ENCODE data around the gene GRAMD2B. TPM values are rescaled to one million over a fixed set of nuclear protein-coding genes. Genes with fewer than 3 reads are reported as not detected.

Gene GRAMD2B
- total and polyA plus RNA-seq, 2 of the 8 experiments (the other 6 are each of a cell fraction or from before 2014, with no cell fraction given): 6.4 to 9.4 TPM

DNA sequence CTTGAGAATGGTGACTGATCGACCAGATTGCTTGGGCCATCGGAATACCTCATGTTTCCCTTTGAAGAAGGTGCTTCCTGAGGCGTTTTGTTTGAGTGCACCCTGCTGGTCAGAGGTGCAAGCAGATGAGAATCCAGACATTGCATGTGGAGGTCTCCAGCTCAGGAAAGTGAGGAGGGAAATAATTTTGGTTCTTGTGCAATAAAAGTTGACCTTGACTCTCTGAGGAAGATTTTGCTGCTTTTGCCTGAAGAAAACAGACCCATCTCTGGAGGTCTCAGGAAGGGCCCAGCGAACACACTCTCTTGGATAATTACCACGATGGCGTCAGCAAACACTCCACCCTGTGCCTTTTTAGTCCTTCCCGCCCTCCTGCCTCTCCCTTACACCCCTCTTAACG is 69.7 kb downstream of the GRAMD2B start:
- POLR2A ChIA-PET (ENCODE audit: partially characterized antibody): no interaction called here
- FAIRE-seq: peak; percentile 65
- CTCF ChIA-PET (ENCODE audit: partially characterized antibody): interaction anchor here (0.7 to 1.3 kb wide), 8 partner anchors 8 to 154 kb away, joined by 3 to 8 read pairs (median 3); no protein-coding TSS in a partner anchor

More for the DNA sequence above, 69.7 kb downstream of the GRAMD2B start:
- Histone ChIP-seq H2BK120ac (replicated peaks; ENCODE audit: low read depth, low read length) (no peak overlapping the region), H3K14ac (ENCODE audit: insufficient read length) (no peak overlapping the region), H3K56ac (replicated peaks; ENCODE audit: insufficient read length, low read depth, low read length) (no peak overlapping the region), H2AFZ (ENCODE audit: low read length) (no peak overlapping the region), H4K8ac (ENCODE audit: extremely low read depth, insufficient read depth, low read length) (no peak overlapping the region), H3K4me2 (ENCODE audit: insufficient read depth in 1 of 2, low read depth in 2 of 2, low read length in 2 of 2) (no peak overlapping the region), H2BK20ac (ENCODE audit: low read length) (no peak overlapping the region), H3K23ac (ENCODE audit: insufficient read length) (no peak overlapping the region), H2AK5ac (ENCODE audit: low read depth, low read length) (no peak overlapping the region), H3K9ac (replicated peaks in 1 of 4; ENCODE audit: extremely low read depth in 1 of 4, low read depth in 3 of 4, low read length in 3 of 4) (no peak overlapping the region), H4K91ac (replicated peaks; ENCODE audit: insufficient read length, low read length) (no peak overlapping the region), H3K4ac (replicated peaks; ENCODE audit: insufficient read length, low read depth, low read length) (no peak overlapping the region), H3K79me2 (ENCODE audit: control insufficient read depth in 1 of 2, insufficient read depth in 2 of 2, low read length in 2 of 2) (no peaks in the 10 kb centered on the region), H3K23me2 (ENCODE audit: low read depth, low read length) (no peaks in the 10 kb centered on the region), H2BK12ac (ENCODE audit: low read depth, low read length) (no peak overlapping the region), H3K18ac (ENCODE audit: extremely low read depth, low read length) (no peak overlapping the region), H3K9me3 (ENCODE audit: insufficient read depth in 2 of 2, low read depth in 1 of 2, low read length in 1 of 2) (no peaks in the 10 kb centered on the region), H2BK5ac (ENCODE audit: low read depth, low read length) (no peak overlapping the region), H2BK15ac (ENCODE audit: low read length) (no peak overlapping the region), H3K27me3 (replicated peaks in 1 of 4; ENCODE audit: control insufficient read depth in 3 of 4, extremely low read depth in 1 of 4, insufficient read depth in 3 of 4, low read length in 3 of 4) (no peaks in the 10 kb centered on the region), H3K4me1 (replicated peaks in 1 of 4; ENCODE audit: control insufficient read depth in 3 of 4, insufficient read depth in 4 of 4, low read length in 3 of 4) (no peaks in the 10 kb centered on the region), H4K5ac (ENCODE audit: insufficient read length, low read depth, low read length) (no peak overlapping the region), H3K36me3 (ENCODE audit: control insufficient read depth in 2 of 4, insufficient read depth in 4 of 4, low read length in 3 of 4) (peaks cover 2 to 22% (median 12%) of the 10 kb centered on the region in 4 experiments; a peak in 7 of 8 replicates), H4K20me1 (replicated peaks in 1 of 2; ENCODE audit: control insufficient read depth in 1 of 2, insufficient read depth in 2 of 2, low read length in 2 of 2) (no peaks in the 10 kb centered on the region), H3K79me1 (ENCODE audit: low read depth, low read length) (no peaks in the 10 kb centered on the region), H3K4me3 (ENCODE audit: extremely low read depth in 1 of 4, insufficient read depth in 2 of 4, low read depth in 3 of 4, low read length in 4 of 4) (no peak overlapping the region), H3K27ac (ENCODE audit: low read depth, low read length) (no peak overlapping the region)
- DNase-seq (ENCODE audit: low read depth in 1 of 2, low spot score in 2 of 2): no peak
- TF ChIP-seq RAD21 (IDR thresholded peaks at IDR 0.05 in 1 of 2, conservative IDR thresholded peaks at IDR 0.05 in 1 of 2; ENCODE audit: low read depth in 2 of 2, low read length in 2 of 2): peak; percentile 38 to 67; a peak in 3 of 4 replicates
- TF ChIP-seq, protein P1, sequence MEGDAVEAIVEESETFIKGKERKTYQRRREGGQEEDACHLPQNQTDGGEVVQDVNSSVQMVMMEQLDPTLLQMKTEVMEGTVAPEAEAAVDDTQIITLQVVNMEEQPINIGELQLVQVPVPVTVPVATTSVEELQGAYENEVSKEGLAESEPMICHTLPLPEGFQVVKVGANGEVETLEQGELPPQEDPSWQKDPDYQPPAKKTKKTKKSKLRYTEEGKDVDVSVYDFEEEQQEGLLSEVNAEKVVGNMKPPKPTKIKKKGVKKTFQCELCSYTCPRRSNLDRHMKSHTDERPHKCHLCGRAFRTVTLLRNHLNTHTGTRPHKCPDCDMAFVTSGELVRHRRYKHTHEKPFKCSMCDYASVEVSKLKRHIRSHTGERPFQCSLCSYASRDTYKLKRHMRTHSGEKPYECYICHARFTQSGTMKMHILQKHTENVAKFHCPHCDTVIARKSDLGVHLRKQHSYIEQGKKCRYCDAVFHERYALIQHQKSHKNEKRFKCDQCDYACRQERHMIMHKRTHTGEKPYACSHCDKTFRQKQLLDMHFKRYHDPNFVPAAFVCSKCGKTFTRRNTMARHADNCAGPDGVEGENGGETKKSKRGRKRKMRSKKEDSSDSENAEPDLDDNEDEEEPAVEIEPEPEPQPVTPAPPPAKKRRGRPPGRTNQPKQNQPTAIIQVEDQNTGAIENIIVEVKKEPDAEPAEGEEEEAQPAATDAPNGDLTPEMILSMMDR (IDR thresholded peaks at IDR 0.05; ENCODE audit: control extremely low read depth in 1 of 3, insufficient read depth in 1 of 3, low read depth in 1 of 3, low read length in 3 of 3): peak; percentile 18 to 42 (median 32)
- no peak for TF ChIP-seq RBBP5 (IDR thresholded peaks at IDR 0.05; ENCODE audit: borderline replicate concordance, low read depth, low read length)
- WGBS, 2 experiments (ENCODE audit: extremely low coverage in 1 of 2, insufficient coverage in 1 of 2, insufficient read length in 1 of 2, insufficient replicate concordance in 2 of 2, low coverage in 1 of 2, low lambda C conversion rate in 2 of 2, missing lambda C conversion rate in 1 of 2): 86% methylated on average over 8 of the region's 8 CpGs; no CpG with 5 or more reads in 1 of the 2 experiments

Measured in H1 (cell line).